ENCODE measurements around the gene PPP1R9B.
A peak's percentile ranks its signal among the peaks of the same experiment; 100 is the strongest.

PPP1R9B gene

GRCh38 chr17:50139950-50140885 is 10.3 kb downstream of the PPP1R9B start:
- DNase-seq, result peak; percentile 89

GRCh38 chr17:50139185-50139783 is 11.2 kb downstream of the PPP1R9B start:
- no peak for DNase-seq

GRCh38 chr17:50137042-50137441 is 13.4 kb downstream of the PPP1R9B start:
- DNase-seq, result no peak

GRCh38 chr17:50136096-50136687 is 14.3 kb downstream of the PPP1R9B start:
- DNase-seq, result no peak

- no peak for DNase-seq
Measured at GRCh38 chr17:50135316-50136095, 15.0 kb downstream of the PPP1R9B start.

- DNase-seq, result no peak
Measured at GRCh38 chr17:50134206-50135110, 16.0 kb downstream of the PPP1R9B start.

- DNase-seq, result no peak
Measured at GRCh38 chr17:50133769-50134099, 16.7 kb downstream of the PPP1R9B start.

GRCh38 chr17:50133028-50133768 is 17.3 kb downstream of the PPP1R9B start:
- no peak for DNase-seq

GRCh38 chr17:50132104-50132794 is 18.2 kb downstream of the PPP1R9B start:
- no peak for DNase-seq

GRCh38 chr17:50130559-50131305 is 19.7 kb downstream of the PPP1R9B start:
- DNase-seq, result no peak

GRCh38 chr17:50129728-50130558 is 20.5 kb downstream of the PPP1R9B start, which contains the start of gene SAMD14:
SAMD14 (minus strand) TSS chr17:50130160; CDS start chr17:50124959, 5,201 bp downstream.
- DNase-seq, result peak; percentile 45

GRCh38 chr17:50129353-50129727 is 21.1 kb downstream of the PPP1R9B start:
- DNase-seq, result no peak

- DNase-seq, result no peak
Measured at GRCh38 chr17:50128441-50129352, 21.8 kb downstream of the PPP1R9B start.

- DNase-seq, result no peak
Measured at GRCh38 chr17:50127697-50128361, 22.6 kb downstream of the PPP1R9B start.

- DNase-seq, result no peak
Measured at GRCh38 chr17:50125420-50125997, 25.0 kb downstream of the PPP1R9B start.

GRCh38 chr17:50123649-50124349 is 26.7 kb downstream of the PPP1R9B start:
- no peak for DNase-seq
